HEK293 (cell line): Measurements from ENCODE around the gene KLHL15.
A peak's percentile ranks its signal among the peaks of the same experiment; 100 is the strongest.

ENCODE experiments used
- CTCF ChIA-PET: fragments of 350-600 bp; formaldehyde crosslinking; extraction: SDS; loops from one replicate; lab custom pipeline; 2021; ENCODE audit warnings: antibody characterized with exemption; lab: Yijun Ruan, JAX
- POLR2A ChIA-PET: fragments of 300-600 bp; formaldehyde crosslinking; extraction: SDS; loops from one replicate; lab custom pipeline; 2020; ENCODE audit warnings: antibody characterized with exemption, inconsistent platforms; lab: Yijun Ruan, JAX
- H3K27ac ChIP-seq: fragments of 200-500 bp; sonication (Bioruptor generic); 2 replicates; pipeline ENCODE4 v1.5.1; 2014; ENCODE audit warnings: low read depth, low read length, control low read depth, inconsistent platforms; ENCODE audit errors: extremely low read depth
- H3K36me3 ChIP-seq, 2 experiments: fragments of 200-500 bp in 1 of 2; sonication (Bioruptor generic) in 1 of 2; 1 replicate in 1 of 2; 2 replicates in 1 of 2; pipeline ENCODE4 v1.5.1; 2014 to 2017; ENCODE audit warnings: inconsistent platforms in 2 of 2, low read length in 2 of 2; ENCODE audit not compliant: control insufficient read depth in 2 of 2, insufficient read depth in 1 of 2
- H3K4me1 ChIP-seq: fragments of 200-500 bp; sonication (Bioruptor generic); 2 replicates; pipeline ENCODE4 v1.5.1; 2014; ENCODE audit warnings: mild to moderate bottlenecking, low read length, inconsistent platforms; ENCODE audit not compliant: control insufficient read depth, insufficient read depth
- H3K4me3 ChIP-seq: 2 replicates; pipeline ENCODE4 v1.5.1; 2011; ENCODE audit warnings: low read depth, mild to moderate bottlenecking, control low read depth, low read length, moderate library complexity
- H3K9me3 ChIP-seq: fragments of 200-500 bp; sonication (Bioruptor generic); 2 replicates; pipeline ENCODE4 v1.5.1; 2014; ENCODE audit warnings: low read depth, low read length, inconsistent platforms; ENCODE audit not compliant: control insufficient read depth, insufficient read depth
- EGR2 ChIP-seq: fragments of 450-650 bp; formaldehyde crosslinking; IDR thresholded peaks from 2 replicates; pipeline ENCODE4 v1.5.1; 2016; ENCODE audit warnings: low read depth, missing biosample characterization, missing genetic modification characterization
- GFI1B ChIP-seq: fragments of 450-650 bp; formaldehyde crosslinking; IDR thresholded peaks from 2 replicates; pipeline ENCODE4 v1.5.1; 2016; ENCODE audit warnings: missing biosample characterization, missing genetic modification characterization
- KLF1 ChIP-seq: fragments of 450-650 bp; formaldehyde crosslinking; IDR thresholded peaks from 2 replicates; pipeline ENCODE4 v1.5.1; 2016; ENCODE audit warnings: missing biosample characterization, missing genetic modification characterization
- SCRT2 ChIP-seq: fragments of 450-650 bp; formaldehyde crosslinking; IDR thresholded peaks from 2 replicates; pipeline ENCODE4 v1.5.1; 2016; ENCODE audit warnings: missing biosample characterization, missing genetic modification characterization
- ZFP41 ChIP-seq: fragments of 450-650 bp; formaldehyde crosslinking; IDR thresholded peaks from 2 replicates; pipeline ENCODE4 v1.5.1; 2016; ENCODE audit warnings: missing biosample characterization, missing genetic modification characterization, borderline replicate concordance
- ZNF10 ChIP-seq: fragments of 450-650 bp; formaldehyde crosslinking; IDR thresholded peaks from 2 replicates; pipeline ENCODE4 v1.5.1; 2017; ENCODE audit warnings: missing biosample characterization, missing genetic modification characterization
- ZNF140 ChIP-seq: fragments of 450-650 bp; formaldehyde crosslinking; IDR thresholded peaks from 2 replicates; pipeline ENCODE4 v1.5.1; 2016; ENCODE audit warnings: missing biosample characterization, missing genetic modification characterization
- ZNF214 ChIP-seq: fragments of 450-650 bp; formaldehyde crosslinking; IDR thresholded peaks from 2 replicates; pipeline ENCODE4 v1.5.1; 2017; ENCODE audit warnings: missing biosample characterization, mild to moderate bottlenecking, missing genetic modification characterization, borderline replicate concordance
- ZNF266 ChIP-seq: fragments of 450-650 bp; formaldehyde crosslinking; IDR thresholded peaks from 2 replicates; pipeline ENCODE4 v1.5.1; 2016; ENCODE audit warnings: missing biosample characterization, missing genetic modification characterization, low read depth
- ZNF366 ChIP-seq: fragments of 450-650 bp; formaldehyde crosslinking; conservative IDR thresholded peaks from 2 replicates; pipeline ENCODE4 v1.5.1; 2016; ENCODE audit warnings: missing biosample characterization, missing genetic modification characterization
- ZNF514 ChIP-seq: fragments of 450-650 bp; formaldehyde crosslinking; IDR thresholded peaks from 2 replicates; pipeline ENCODE4 v1.5.1; 2016; ENCODE audit warnings: missing biosample characterization, missing genetic modification characterization
- ZNF529 ChIP-seq: fragments of 450-650 bp; formaldehyde crosslinking; IDR thresholded peaks from 2 replicates; pipeline ENCODE4 v1.5.1; 2017; ENCODE audit warnings: missing genetic modification characterization, missing biosample characterization; ENCODE audit not compliant: insufficient replicate concordance
- ZNF560 ChIP-seq: fragments of 450-650 bp; formaldehyde crosslinking; IDR thresholded peaks from 2 replicates; pipeline ENCODE4 v1.5.1; 2017; ENCODE audit warnings: missing biosample characterization, missing genetic modification characterization, borderline replicate concordance
- ZNF707 ChIP-seq: fragments of 450-650 bp; formaldehyde crosslinking; IDR thresholded peaks from 2 replicates; pipeline ENCODE4 v1.5.1; 2016; ENCODE audit warnings: missing biosample characterization, missing genetic modification characterization
- ZNF791 ChIP-seq: fragments of 450-650 bp; formaldehyde crosslinking; IDR thresholded peaks from 2 replicates; pipeline ENCODE4 v1.5.1; 2016; ENCODE audit warnings: missing biosample characterization, missing genetic modification characterization
- ZNF830 ChIP-seq: fragments of 450-650 bp; IDR thresholded peaks from 2 replicates; pipeline ENCODE4 v1.5.0; 2018; ENCODE audit warnings: missing biosample characterization, missing genetic modification characterization, low read depth, mild to moderate bottlenecking, moderate library complexity
- ZNF837 ChIP-seq: fragments of 450-650 bp; formaldehyde crosslinking; IDR thresholded peaks from 2 replicates; pipeline ENCODE4 v1.5.1; 2016; ENCODE audit warnings: missing biosample characterization, missing genetic modification characterization
- TF ChIP-seq, protein P1 (sequence below): fragments of 450-650 bp; formaldehyde crosslinking; IDR thresholded peaks from 2 replicates; pipeline ENCODE4 v1.5.1; 2017; ENCODE audit warnings: missing biosample characterization, mild to moderate bottlenecking, missing genetic modification characterization, moderate library complexity
- TF ChIP-seq, protein P2 (sequence below): fragments of 450-650 bp; formaldehyde crosslinking; IDR thresholded peaks from 2 replicates; pipeline ENCODE4 v1.5.1; 2016; ENCODE audit warnings: missing biosample characterization, missing genetic modification characterization
- TF ChIP-seq, protein P3 (sequence below): fragments of 450-650 bp; formaldehyde crosslinking; IDR thresholded peaks from 2 replicates; pipeline ENCODE4 v1.5.1; 2016; ENCODE audit warnings: missing biosample characterization, missing genetic modification characterization, low read depth
- TF ChIP-seq, protein P4 (sequence below): fragments of 450-650 bp; formaldehyde crosslinking; IDR thresholded peaks from 2 replicates; pipeline ENCODE4 v1.5.1; 2016; ENCODE audit warnings: missing biosample characterization, missing genetic modification characterization
- TF ChIP-seq, protein P5 (sequence below): fragments of 450-650 bp; formaldehyde crosslinking; IDR thresholded peaks from 2 replicates; pipeline ENCODE4 v1.5.1; 2016; ENCODE audit warnings: missing biosample characterization, missing genetic modification characterization

Gene KLHL15, protein sequence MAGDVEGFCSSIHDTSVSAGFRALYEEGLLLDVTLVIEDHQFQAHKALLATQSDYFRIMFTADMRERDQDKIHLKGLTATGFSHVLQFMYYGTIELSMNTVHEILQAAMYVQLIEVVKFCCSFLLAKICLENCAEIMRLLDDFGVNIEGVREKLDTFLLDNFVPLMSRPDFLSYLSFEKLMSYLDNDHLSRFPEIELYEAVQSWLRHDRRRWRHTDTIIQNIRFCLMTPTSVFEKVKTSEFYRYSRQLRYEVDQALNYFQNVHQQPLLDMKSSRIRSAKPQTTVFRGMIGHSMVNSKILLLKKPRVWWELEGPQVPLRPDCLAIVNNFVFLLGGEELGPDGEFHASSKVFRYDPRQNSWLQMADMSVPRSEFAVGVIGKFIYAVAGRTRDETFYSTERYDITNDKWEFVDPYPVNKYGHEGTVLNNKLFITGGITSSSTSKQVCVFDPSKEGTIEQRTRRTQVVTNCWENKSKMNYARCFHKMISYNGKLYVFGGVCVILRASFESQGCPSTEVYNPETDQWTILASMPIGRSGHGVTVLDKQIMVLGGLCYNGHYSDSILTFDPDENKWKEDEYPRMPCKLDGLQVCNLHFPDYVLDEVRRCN

DNA sequence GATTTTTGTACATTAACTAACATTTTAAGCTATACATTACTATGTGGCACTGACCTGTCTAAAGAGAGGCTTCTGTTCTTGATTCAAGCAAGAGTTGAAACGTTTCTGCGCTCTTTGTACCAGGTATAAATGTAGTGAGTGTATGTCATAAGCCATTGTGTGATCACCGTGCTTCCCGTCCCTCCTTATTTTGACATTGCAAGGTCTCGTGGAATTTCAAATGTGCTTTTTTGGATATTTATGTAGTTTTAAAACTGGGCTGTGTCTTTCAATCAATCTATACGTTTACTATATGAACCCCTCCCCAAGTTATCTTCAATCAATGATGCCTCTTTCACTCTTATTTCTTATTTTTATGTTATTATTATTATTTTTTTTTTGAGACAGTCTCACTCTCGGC, at the start of gene KLHL15:
Gene KLHL15 (minus strand): TSS at position 101 of the 400 bp plus-strand sequence. CDS start 20,493 bp downstream, outside the sequence.
- Histone ChIP-seq H3K4me3 (peak within 1 kb of the TSS; percentile 54), H3K27ac (peak within 1 kb of the TSS; percentile 96), H3K9me3 (no peaks in the 10 kb centered on the region), H3K4me1 (no peaks in the 10 kb centered on the region), H3K36me3 (peaks cover 7 to 9% of the 10 kb centered on the region in 2 experiments; a peak in 2 of 3 replicates)
- TF ChIP-seq SCRT2 (tag by site-specific recombination): no peak
- TF ChIP-seq ZNF837 (tag by site-specific recombination): no peak
- no peak for TF ChIP-seq EGR2 (tag by site-specific recombination)
- TF ChIP-seq, protein P1, sequence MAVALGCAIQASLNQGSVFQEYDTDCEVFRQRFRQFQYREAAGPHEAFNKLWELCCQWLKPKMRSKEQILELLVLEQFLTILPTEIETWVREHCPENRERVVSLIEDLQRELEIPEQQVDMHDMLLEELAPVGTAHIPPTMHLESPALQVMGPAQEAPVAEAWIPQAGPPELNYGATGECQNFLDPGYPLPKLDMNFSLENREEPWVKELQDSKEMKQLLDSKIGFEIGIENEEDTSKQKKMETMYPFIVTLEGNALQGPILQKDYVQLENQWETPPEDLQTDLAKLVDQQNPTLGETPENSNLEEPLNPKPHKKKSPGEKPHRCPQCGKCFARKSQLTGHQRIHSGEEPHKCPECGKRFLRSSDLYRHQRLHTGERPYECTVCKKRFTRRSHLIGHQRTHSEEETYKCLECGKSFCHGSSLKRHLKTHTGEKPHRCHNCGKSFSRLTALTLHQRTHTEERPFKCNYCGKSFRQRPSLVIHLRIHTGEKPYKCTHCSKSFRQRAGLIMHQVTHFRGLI: no peak
- TF ChIP-seq, protein P2, sequence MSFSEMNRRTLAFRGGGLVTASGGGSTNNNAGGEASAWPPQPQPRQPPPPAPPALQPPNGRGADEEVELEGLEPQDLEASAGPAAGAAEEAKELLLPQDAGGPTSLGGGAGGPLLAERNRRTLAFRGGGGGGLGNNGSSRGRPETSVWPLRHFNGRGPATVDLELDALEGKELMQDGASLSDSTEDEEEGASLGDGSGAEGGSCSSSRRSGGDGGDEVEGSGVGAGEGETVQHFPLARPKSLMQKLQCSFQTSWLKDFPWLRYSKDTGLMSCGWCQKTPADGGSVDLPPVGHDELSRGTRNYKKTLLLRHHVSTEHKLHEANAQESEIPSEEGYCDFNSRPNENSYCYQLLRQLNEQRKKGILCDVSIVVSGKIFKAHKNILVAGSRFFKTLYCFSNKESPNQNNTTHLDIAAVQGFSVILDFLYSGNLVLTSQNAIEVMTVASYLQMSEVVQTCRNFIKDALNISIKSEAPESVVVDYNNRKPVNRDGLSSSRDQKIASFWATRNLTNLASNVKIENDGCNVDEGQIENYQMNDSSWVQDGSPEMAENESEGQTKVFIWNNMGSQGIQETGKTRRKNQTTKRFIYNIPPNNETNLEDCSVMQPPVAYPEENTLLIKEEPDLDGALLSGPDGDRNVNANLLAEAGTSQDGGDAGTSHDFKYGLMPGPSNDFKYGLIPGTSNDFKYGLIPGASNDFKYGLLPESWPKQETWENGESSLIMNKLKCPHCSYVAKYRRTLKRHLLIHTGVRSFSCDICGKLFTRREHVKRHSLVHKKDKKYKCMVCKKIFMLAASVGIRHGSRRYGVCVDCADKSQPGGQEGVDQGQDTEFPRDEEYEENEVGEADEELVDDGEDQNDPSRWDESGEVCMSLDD (tag by site-specific recombination): no peak
- TF ChIP-seq, protein P3, sequence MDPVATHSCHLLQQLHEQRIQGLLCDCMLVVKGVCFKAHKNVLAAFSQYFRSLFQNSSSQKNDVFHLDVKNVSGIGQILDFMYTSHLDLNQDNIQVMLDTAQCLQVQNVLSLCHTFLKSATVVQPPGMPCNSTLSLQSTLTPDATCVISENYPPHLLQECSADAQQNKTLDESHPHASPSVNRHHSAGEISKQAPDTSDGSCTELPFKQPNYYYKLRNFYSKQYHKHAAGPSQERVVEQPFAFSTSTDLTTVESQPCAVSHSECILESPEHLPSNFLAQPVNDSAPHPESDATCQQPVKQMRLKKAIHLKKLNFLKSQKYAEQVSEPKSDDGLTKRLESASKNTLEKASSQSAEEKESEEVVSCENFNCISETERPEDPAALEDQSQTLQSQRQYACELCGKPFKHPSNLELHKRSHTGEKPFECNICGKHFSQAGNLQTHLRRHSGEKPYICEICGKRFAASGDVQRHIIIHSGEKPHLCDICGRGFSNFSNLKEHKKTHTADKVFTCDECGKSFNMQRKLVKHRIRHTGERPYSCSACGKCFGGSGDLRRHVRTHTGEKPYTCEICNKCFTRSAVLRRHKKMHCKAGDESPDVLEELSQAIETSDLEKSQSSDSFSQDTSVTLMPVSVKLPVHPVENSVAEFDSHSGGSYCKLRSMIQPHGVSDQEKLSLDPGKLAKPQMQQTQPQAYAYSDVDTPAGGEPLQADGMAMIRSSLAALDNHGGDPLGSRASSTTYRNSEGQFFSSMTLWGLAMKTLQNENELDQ: no peak
- no peak for TF ChIP-seq ZNF707
- no peak for TF ChIP-seq ZNF266 (tag by site-specific recombination)
- no peak for TF ChIP-seq KLF1 (tag by site-specific recombination)
- no peak for TF ChIP-seq ZFP41 (tag by site-specific recombination)
- TF ChIP-seq ZNF140 (tag by site-specific recombination): no peak
- TF ChIP-seq GFI1B: no peak
- no peak for TF ChIP-seq ZNF366 (tag by site-specific recombination)
- TF ChIP-seq ZNF514 (tag by site-specific recombination): no peak
- ChIA-PET POLR2A (interaction anchor here (1.7 to 4.1 kb wide), 2 partner anchors 23 to 27 kb away, joined by 5 to 66 read pairs; partner anchors contain the start of gene EIF2S3), CTCF (interaction anchor here (0.6 to 2.1 kb wide), 2 partner anchors 27 to 218 kb away, joined by 4 to 18 read pairs; partner anchors contain the start of gene EIF2S3)

DNA sequence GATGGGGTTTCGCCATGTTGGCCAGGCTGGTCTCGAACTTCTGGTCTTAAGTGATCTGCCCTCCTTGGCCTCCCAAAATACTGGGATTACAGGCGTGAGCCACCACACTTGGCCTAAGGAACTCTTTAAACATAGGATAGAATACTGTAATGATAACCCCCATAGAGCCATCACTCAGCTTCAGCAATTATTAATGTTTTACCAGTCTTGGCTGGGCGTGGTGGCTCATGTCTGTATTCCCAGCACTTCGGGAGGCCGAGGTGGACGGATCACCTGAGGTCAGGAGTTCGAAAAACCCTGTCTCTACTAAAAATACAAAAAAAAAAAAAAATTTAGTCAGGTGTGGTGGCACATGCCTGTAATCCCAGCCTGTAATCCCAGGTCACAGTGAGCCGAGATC, 42.9 kb upstream of the KLHL15 start:
- H3K36me3 ChIP-seq: peaks cover 97 to 100% of the 10 kb centered on the region in 2 experiments
- ChIA-PET POLR2A (interaction anchor here (0.6 to 1.2 kb wide), 7 partner anchors 15 to 199 kb away, joined by 3 to 7 read pairs (median 3); partner anchors contain the start of gene EIF2S3), CTCF (interaction anchor here (0.6 to 3.0 kb wide), 3 partner anchors 15 to 173 kb away, joined by 3 to 17 read pairs (median 4); partner anchors contain the start of gene EIF2S3)

More for the DNA sequence above, 42.9 kb upstream of the KLHL15 start:
- no peak overlapping the region for H3K27ac ChIP-seq
- no peaks in the 10 kb centered on the region for H3K9me3 ChIP-seq
- TF ChIP-seq ZNF529 (no peak), ZNF791 (no peak), ZNF10 (tag by site-specific recombination) (no peak), ZNF830 (tag by site-specific recombination) (no peak), ZNF214 (tag by site-specific recombination) (no peak), ZNF560 (tag by site-specific recombination) (no peak)
- TF ChIP-seq, protein P4, sequence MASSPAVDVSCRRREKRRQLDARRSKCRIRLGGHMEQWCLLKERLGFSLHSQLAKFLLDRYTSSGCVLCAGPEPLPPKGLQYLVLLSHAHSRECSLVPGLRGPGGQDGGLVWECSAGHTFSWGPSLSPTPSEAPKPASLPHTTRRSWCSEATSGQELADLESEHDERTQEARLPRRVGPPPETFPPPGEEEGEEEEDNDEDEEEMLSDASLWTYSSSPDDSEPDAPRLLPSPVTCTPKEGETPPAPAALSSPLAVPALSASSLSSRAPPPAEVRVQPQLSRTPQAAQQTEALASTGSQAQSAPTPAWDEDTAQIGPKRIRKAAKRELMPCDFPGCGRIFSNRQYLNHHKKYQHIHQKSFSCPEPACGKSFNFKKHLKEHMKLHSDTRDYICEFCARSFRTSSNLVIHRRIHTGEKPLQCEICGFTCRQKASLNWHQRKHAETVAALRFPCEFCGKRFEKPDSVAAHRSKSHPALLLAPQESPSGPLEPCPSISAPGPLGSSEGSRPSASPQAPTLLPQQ (tag by site-specific recombination): no peak
- TF ChIP-seq, protein P5, sequence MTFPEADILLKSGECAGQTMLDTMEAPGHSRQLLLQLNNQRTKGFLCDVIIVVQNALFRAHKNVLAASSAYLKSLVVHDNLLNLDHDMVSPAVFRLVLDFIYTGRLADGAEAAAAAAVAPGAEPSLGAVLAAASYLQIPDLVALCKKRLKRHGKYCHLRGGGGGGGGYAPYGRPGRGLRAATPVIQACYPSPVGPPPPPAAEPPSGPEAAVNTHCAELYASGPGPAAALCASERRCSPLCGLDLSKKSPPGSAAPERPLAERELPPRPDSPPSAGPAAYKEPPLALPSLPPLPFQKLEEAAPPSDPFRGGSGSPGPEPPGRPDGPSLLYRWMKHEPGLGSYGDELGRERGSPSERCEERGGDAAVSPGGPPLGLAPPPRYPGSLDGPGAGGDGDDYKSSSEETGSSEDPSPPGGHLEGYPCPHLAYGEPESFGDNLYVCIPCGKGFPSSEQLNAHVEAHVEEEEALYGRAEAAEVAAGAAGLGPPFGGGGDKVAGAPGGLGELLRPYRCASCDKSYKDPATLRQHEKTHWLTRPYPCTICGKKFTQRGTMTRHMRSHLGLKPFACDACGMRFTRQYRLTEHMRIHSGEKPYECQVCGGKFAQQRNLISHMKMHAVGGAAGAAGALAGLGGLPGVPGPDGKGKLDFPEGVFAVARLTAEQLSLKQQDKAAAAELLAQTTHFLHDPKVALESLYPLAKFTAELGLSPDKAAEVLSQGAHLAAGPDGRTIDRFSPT (tag by site-specific recombination): no peak
- no peak overlapping the region for H3K4me3 ChIP-seq
- no peaks in the 10 kb centered on the region for H3K4me1 ChIP-seq
